ENCODE data around the gene ERBB4. TPM values are rescaled to one million over a fixed set of nuclear protein-coding genes. Genes with fewer than 3 reads are reported as not detected.

Gene ERBB4
- polyA plus RNA-seq, 4 donors = 0.04 to 0.13 TPM; not detected in 2

- Histone ChIP-seq H3K9me3 (ENCODE audit: control insufficient read depth in 2 of 2, insufficient read depth in 1 of 2, low read depth in 1 of 2, low read length in 1 of 2) (no peaks in the 10 kb centered on the region), H3K27ac (ENCODE audit: low read depth in 1 of 3, low read length in 2 of 3) (no peak overlapping the region), H3K36me3 (ENCODE audit: control insufficient read depth in 3 of 3, insufficient read depth in 2 of 3, low read depth in 1 of 3, low read length in 3 of 3) (no peaks in the 10 kb centered on the region), H3K4me1 (ENCODE audit: control insufficient read depth in 3 of 3, insufficient read depth in 2 of 3, low read depth in 1 of 3, low read length in 2 of 3) (no peaks in the 10 kb centered on the region), H3K27me3 (ENCODE audit: control insufficient read depth in 3 of 3, insufficient read depth in 3 of 3, low read length in 3 of 3) (no peaks in the 10 kb centered on the region), H3K4me3 (ENCODE audit: low read depth in 1 of 3, low read length in 3 of 3) (no peak overlapping the region)
- 47 to 71% (median 52%) methylated on average over 2 of the region's 2 CpGs for WGBS, 3 donors
- DNase-seq (no peak), FAIRE-seq (no peak)
Measured at GRCh38 chr2:211397764-211398163, 1140.8 kb downstream of the ERBB4 start.

GRCh38 chr2:211396815-211397214 is 1141.8 kb downstream of the ERBB4 start:
- FAIRE-seq (no peak), DNase-seq (peak; percentile 1 to 4)
- Histone ChIP-seq H3K4me3 (ENCODE audit: low read depth in 1 of 3, low read length in 3 of 3) (no peak overlapping the region), H3K36me3 (ENCODE audit: control insufficient read depth in 3 of 3, insufficient read depth in 2 of 3, low read depth in 1 of 3, low read length in 3 of 3) (no peaks in the 10 kb centered on the region), H3K9me3 (ENCODE audit: control insufficient read depth in 2 of 2, insufficient read depth in 1 of 2, low read depth in 1 of 2, low read length in 1 of 2) (no peaks in the 10 kb centered on the region), H3K4me1 (ENCODE audit: control insufficient read depth in 3 of 3, insufficient read depth in 2 of 3, low read depth in 1 of 3, low read length in 2 of 3) (no peaks in the 10 kb centered on the region), H3K27ac (ENCODE audit: low read depth in 1 of 3, low read length in 2 of 3) (no peak overlapping the region), H3K27me3 (ENCODE audit: control insufficient read depth in 3 of 3, insufficient read depth in 3 of 3, low read length in 3 of 3) (no peaks in the 10 kb centered on the region)
- 40 to 54% (median 43%) methylated on average over 2 of the region's 2 CpGs for WGBS, 3 donors

GRCh38 chr2:211391189-211391567 is 1147.4 kb downstream of the ERBB4 start:
- H3K4me3 ChIP-seq (ENCODE audit: low read depth in 1 of 3, low read length in 3 of 3) = no peak overlapping the region
- FAIRE-seq (no peak), DNase-seq (no peak)
- WGBS, 3 donors = 51 to 60% (median 54%) methylated on average over 3 of the region's 3 CpGs
- H3K27me3 ChIP-seq (ENCODE audit: control insufficient read depth in 3 of 3, insufficient read depth in 3 of 3, low read length in 3 of 3) = no peaks in the 10 kb centered on the region
- no peak overlapping the region for H3K27ac ChIP-seq (ENCODE audit: low read depth in 1 of 3, low read length in 2 of 3)
- H3K4me1 ChIP-seq (ENCODE audit: control insufficient read depth in 3 of 3, insufficient read depth in 2 of 3, low read depth in 1 of 3, low read length in 2 of 3) = no peaks in the 10 kb centered on the region
- no peaks in the 10 kb centered on the region for H3K36me3 ChIP-seq (ENCODE audit: control insufficient read depth in 3 of 3, insufficient read depth in 2 of 3, low read depth in 1 of 3, low read length in 3 of 3)
- H3K9me3 ChIP-seq (ENCODE audit: control insufficient read depth in 2 of 2, insufficient read depth in 1 of 2, low read depth in 1 of 2, low read length in 1 of 2) = no peaks in the 10 kb centered on the region

- H3K9me3 ChIP-seq (ENCODE audit: control insufficient read depth in 2 of 2, insufficient read depth in 1 of 2, low read depth in 1 of 2, low read length in 1 of 2) = no peaks in the 10 kb centered on the region
- FAIRE-seq (no peak), DNase-seq (no peak)
- 50 to 59% (median 58%) methylated on average over 5 of the region's 5 CpGs for WGBS, 3 donors
- H3K4me3 ChIP-seq (ENCODE audit: low read depth in 1 of 3, low read length in 3 of 3) = no peak overlapping the region
- no peaks in the 10 kb centered on the region for H3K27me3 ChIP-seq (ENCODE audit: control insufficient read depth in 3 of 3, insufficient read depth in 3 of 3, low read length in 3 of 3)
- H3K27ac ChIP-seq (ENCODE audit: low read depth in 1 of 3, low read length in 2 of 3) = no peak overlapping the region
- no peaks in the 10 kb centered on the region for H3K4me1 ChIP-seq (ENCODE audit: control insufficient read depth in 3 of 3, insufficient read depth in 2 of 3, low read depth in 1 of 3, low read length in 2 of 3)
- no peaks in the 10 kb centered on the region for H3K36me3 ChIP-seq (ENCODE audit: control insufficient read depth in 3 of 3, insufficient read depth in 2 of 3, low read depth in 1 of 3, low read length in 3 of 3)
Measured at GRCh38 chr2:211390536-211391188, 1147.9 kb downstream of the ERBB4 start.

- no peaks in the 10 kb centered on the region for H3K36me3 ChIP-seq (ENCODE audit: control insufficient read depth in 3 of 3, insufficient read depth in 2 of 3, low read depth in 1 of 3, low read length in 3 of 3)
- no peaks in the 10 kb centered on the region for H3K9me3 ChIP-seq (ENCODE audit: control insufficient read depth in 2 of 2, insufficient read depth in 1 of 2, low read depth in 1 of 2, low read length in 1 of 2)
- FAIRE-seq (no peak), DNase-seq (no peak)
- H3K4me3 ChIP-seq (ENCODE audit: low read depth in 1 of 3, low read length in 3 of 3) = no peak overlapping the region
- no peak overlapping the region for H3K27ac ChIP-seq (ENCODE audit: low read depth in 1 of 3, low read length in 2 of 3)
- no peaks in the 10 kb centered on the region for H3K4me1 ChIP-seq (ENCODE audit: control insufficient read depth in 3 of 3, insufficient read depth in 2 of 3, low read depth in 1 of 3, low read length in 2 of 3)
- WGBS, 3 donors = 51 to 63% (median 56%) methylated on average over 6 of the region's 6 CpGs
- no peaks in the 10 kb centered on the region for H3K27me3 ChIP-seq (ENCODE audit: control insufficient read depth in 3 of 3, insufficient read depth in 3 of 3, low read length in 3 of 3)
Measured at GRCh38 chr2:211387734-211388133, 1150.9 kb downstream of the ERBB4 start.

- Histone ChIP-seq H3K27ac (ENCODE audit: low read depth in 1 of 3, low read length in 2 of 3) (no peak overlapping the region), H3K27me3 (ENCODE audit: control insufficient read depth in 3 of 3, insufficient read depth in 3 of 3, low read length in 3 of 3) (no peaks in the 10 kb centered on the region), H3K9me3 (ENCODE audit: control insufficient read depth in 2 of 2, insufficient read depth in 1 of 2, low read depth in 1 of 2, low read length in 1 of 2) (no peaks in the 10 kb centered on the region), H3K4me3 (ENCODE audit: low read depth in 1 of 3, low read length in 3 of 3) (no peak overlapping the region), H3K4me1 (ENCODE audit: control insufficient read depth in 3 of 3, insufficient read depth in 2 of 3, low read depth in 1 of 3, low read length in 2 of 3) (no peaks in the 10 kb centered on the region), H3K36me3 (ENCODE audit: control insufficient read depth in 3 of 3, insufficient read depth in 2 of 3, low read depth in 1 of 3, low read length in 3 of 3) (no peaks in the 10 kb centered on the region)
- FAIRE-seq = no peak
- WGBS, 3 donors = 77 to 91% (median 79%) methylated on average over 2 of the region's 2 CpGs
- no peak for DNase-seq
Measured at GRCh38 chr2:211380041-211380440, 1158.6 kb downstream of the ERBB4 start.

- Histone ChIP-seq H3K4me1 (ENCODE audit: control insufficient read depth in 3 of 3, insufficient read depth in 2 of 3, low read depth in 1 of 3, low read length in 2 of 3) (no peaks in the 10 kb centered on the region), H3K4me3 (ENCODE audit: low read depth in 1 of 3, low read length in 3 of 3) (no peak overlapping the region), H3K9me3 (ENCODE audit: control insufficient read depth in 2 of 2, insufficient read depth in 1 of 2, low read depth in 1 of 2, low read length in 1 of 2) (no peaks in the 10 kb centered on the region), H3K36me3 (ENCODE audit: control insufficient read depth in 3 of 3, insufficient read depth in 2 of 3, low read depth in 1 of 3, low read length in 3 of 3) (no peaks in the 10 kb centered on the region), H3K27ac (ENCODE audit: low read depth in 1 of 3, low read length in 2 of 3) (no peak overlapping the region), H3K27me3 (ENCODE audit: control insufficient read depth in 3 of 3, insufficient read depth in 3 of 3, low read length in 3 of 3) (no peaks in the 10 kb centered on the region)
- DNase-seq = no peak
- FAIRE-seq = no peak
Measured at GRCh38 chr2:211376410-211376809, 1162.2 kb downstream of the ERBB4 start.

GRCh38 chr2:211373203-211373602 is 1165.4 kb downstream of the ERBB4 start:
- 14 to 61% (median 39%) methylated on average over 2 of the region's 2 CpGs for WGBS, 3 donors
- FAIRE-seq (no peak), DNase-seq (peak in 1 of 2 donors; percentile 18)
- Histone ChIP-seq H3K4me1 (ENCODE audit: control insufficient read depth in 3 of 3, insufficient read depth in 2 of 3, low read depth in 1 of 3, low read length in 2 of 3) (no peaks in the 10 kb centered on the region), H3K27ac (ENCODE audit: low read depth in 1 of 3, low read length in 2 of 3) (no peak overlapping the region), H3K27me3 (ENCODE audit: control insufficient read depth in 3 of 3, insufficient read depth in 3 of 3, low read length in 3 of 3) (no peaks in the 10 kb centered on the region), H3K36me3 (ENCODE audit: control insufficient read depth in 3 of 3, insufficient read depth in 2 of 3, low read depth in 1 of 3, low read length in 3 of 3) (no peaks in the 10 kb centered on the region), H3K9me3 (ENCODE audit: control insufficient read depth in 2 of 2, insufficient read depth in 1 of 2, low read depth in 1 of 2, low read length in 1 of 2) (no peaks in the 10 kb centered on the region), H3K4me3 (ENCODE audit: low read depth in 1 of 3, low read length in 3 of 3) (no peak overlapping the region)

GRCh38 chr2:211371465-211371864 is 1167.1 kb downstream of the ERBB4 start:
- H3K4me3 ChIP-seq (ENCODE audit: low read depth in 1 of 3, low read length in 3 of 3) = no peak overlapping the region
- FAIRE-seq (no peak), DNase-seq (no peak)
- H3K4me1 ChIP-seq (ENCODE audit: control insufficient read depth in 3 of 3, insufficient read depth in 2 of 3, low read depth in 1 of 3, low read length in 2 of 3) = no peaks in the 10 kb centered on the region
- WGBS, 3 donors = 82 to 89% (median 84%) methylated on average over 2 of the region's 2 CpGs
- no peaks in the 10 kb centered on the region for H3K36me3 ChIP-seq (ENCODE audit: control insufficient read depth in 3 of 3, insufficient read depth in 2 of 3, low read depth in 1 of 3, low read length in 3 of 3)
- H3K9me3 ChIP-seq (ENCODE audit: control insufficient read depth in 2 of 2, insufficient read depth in 1 of 2, low read depth in 1 of 2, low read length in 1 of 2) = no peaks in the 10 kb centered on the region
- no peaks in the 10 kb centered on the region for H3K27me3 ChIP-seq (ENCODE audit: control insufficient read depth in 3 of 3, insufficient read depth in 3 of 3, low read length in 3 of 3)
- no peak overlapping the region for H3K27ac ChIP-seq (ENCODE audit: low read depth in 1 of 3, low read length in 2 of 3)
